Tibial nerve (tissue), 3 donors: ENCODE data around the gene SEMA6A.

Experiments
- CTCF ChIP-seq, 5 experiments: fragments of 200-600 bp in 3 of 5; fragments of 450-650 bp in 2 of 5; sonication (generic) in 3 of 5; IDR thresholded peaks; one replicate each; pipeline ENCODE4 v1.5.1; 2016 to 2019; ENCODE audit warnings: antibody characterized with exemption in 5 of 5, mild to moderate bottlenecking in 3 of 5, moderate library complexity in 2 of 5
- POLR2A ChIP-seq, 2 donors: fragments of 450-650 bp; IDR thresholded peaks; one replicate each; pipeline ENCODE4 v1.6.1; 2017; ENCODE audit warnings: antibody characterized with exemption in 2 of 2, mild to moderate bottlenecking in 2 of 2, moderate library complexity in 2 of 2

GRCh38 chr5:116531635-116532034 lies 43.0 kb downstream of the SEMA6A start:
- no peak for TF ChIP-seq POLR2A (IDR thresholded peaks at IDR 0.05)
- no peak for TF ChIP-seq CTCF (IDR thresholded peaks at IDR 0.05)
